Stimulated activated CD4-positive, alpha-beta T cell treated with anti-CD3 and anti-CD28 coated beads, TNF-alpha, amount 100 ng/mL, for 1 hour (primary cell): ENCODE data around the gene HSP90AA1.
A peak's percentile ranks its signal among the peaks of the same experiment; 100 is the strongest.
"Not testable (repeated sequence)": the region's sequence is repeated elsewhere in the genome, so short reads cannot be mapped to it uniquely, and the experiment has no call there.

Experiments used
- DNase-seq, 3 donors: peaks; one replicate each; pipeline ENCODE4 v3.0.0-alpha.2; 2020; ENCODE audit warnings: low read depth in 3 of 3, low spot score in 1 of 3

Gene HSP90AA1

GRCh38 chr14:102074415-102074964 is 12.4 kb downstream of the HSP90AA1 start:
- DNase-seq = no peak

GRCh38 chr14:102071283-102071998 is 15.4 kb downstream of the HSP90AA1 start:
- no peak for DNase-seq

GRCh38 chr14:102066041-102066451 is 20.8 kb downstream of the HSP90AA1 start:
- no peak for DNase-seq

- DNase-seq = not testable (repeated sequence)
Measured at GRCh38 chr14:102064590-102064989, 22.3 kb downstream of the HSP90AA1 start.

GRCh38 chr14:102063808-102064429 is 22.9 kb downstream of the HSP90AA1 start:
- no peak for DNase-seq

GRCh38 chr14:102063109-102063807 is 23.6 kb downstream of the HSP90AA1 start:
- peak; percentile 15 to 52 (median 17) for DNase-seq

GRCh38 chr14:102058961-102059360 is 27.9 kb downstream of the HSP90AA1 start:
- DNase-seq = no peak

GRCh38 chr14:102058146-102058545 is 28.7 kb downstream of the HSP90AA1 start:
- DNase-seq = no peak

- DNase-seq = no peak
Measured at GRCh38 chr14:102057480-102058114, 29.2 kb downstream of the HSP90AA1 start.

GRCh38 chr14:102056694-102057442 is 30.0 kb downstream of the HSP90AA1 start:
- no peak for DNase-seq

- DNase-seq = no peak
Measured at GRCh38 chr14:102055181-102055901, 31.5 kb downstream of the HSP90AA1 start.

- no peak for DNase-seq
Measured at GRCh38 chr14:102052522-102052921, 34.3 kb downstream of the HSP90AA1 start.

- DNase-seq = no peak
Measured at GRCh38 chr14:102050625-102051024, 36.2 kb downstream of the HSP90AA1 start.

GRCh38 chr14:102050026-102050405 is 36.8 kb downstream of the HSP90AA1 start:
- no peak for DNase-seq

GRCh38 chr14:102049258-102050025 is 37.4 kb downstream of the HSP90AA1 start:
- DNase-seq = no peak

GRCh38 chr14:102047808-102048540 is 38.9 kb downstream of the HSP90AA1 start:
- no peak for DNase-seq

- no peak for DNase-seq
Measured at GRCh38 chr14:102046337-102047278, 40.2 kb downstream of the HSP90AA1 start.
